OCI-LY7 (cell line): ENCODE data around the gene HOXD4.

Experiments used
- EZH2phosphoT487 ChIP-seq: fragments of 200-600 bp; sonication (generic); IDR thresholded peaks from 2 replicates; pipeline ENCODE4 v1.6.1; 2018; ENCODE audit warnings: low read depth, borderline replicate concordance, mild to moderate bottlenecking, mixed run types, antibody characterized with exemption, low read length, moderate library complexity, mixed read lengths
- TF ChIP-seq, protein P1 (sequence below): fragments of 200-600 bp; sonication (generic); conservative IDR thresholded peaks from 2 replicates; pipeline ENCODE4 v1.5.1; 2014; ENCODE audit warnings: mild to moderate bottlenecking, antibody characterized with exemption, low read length, moderate library complexity, mixed read lengths

DNA sequence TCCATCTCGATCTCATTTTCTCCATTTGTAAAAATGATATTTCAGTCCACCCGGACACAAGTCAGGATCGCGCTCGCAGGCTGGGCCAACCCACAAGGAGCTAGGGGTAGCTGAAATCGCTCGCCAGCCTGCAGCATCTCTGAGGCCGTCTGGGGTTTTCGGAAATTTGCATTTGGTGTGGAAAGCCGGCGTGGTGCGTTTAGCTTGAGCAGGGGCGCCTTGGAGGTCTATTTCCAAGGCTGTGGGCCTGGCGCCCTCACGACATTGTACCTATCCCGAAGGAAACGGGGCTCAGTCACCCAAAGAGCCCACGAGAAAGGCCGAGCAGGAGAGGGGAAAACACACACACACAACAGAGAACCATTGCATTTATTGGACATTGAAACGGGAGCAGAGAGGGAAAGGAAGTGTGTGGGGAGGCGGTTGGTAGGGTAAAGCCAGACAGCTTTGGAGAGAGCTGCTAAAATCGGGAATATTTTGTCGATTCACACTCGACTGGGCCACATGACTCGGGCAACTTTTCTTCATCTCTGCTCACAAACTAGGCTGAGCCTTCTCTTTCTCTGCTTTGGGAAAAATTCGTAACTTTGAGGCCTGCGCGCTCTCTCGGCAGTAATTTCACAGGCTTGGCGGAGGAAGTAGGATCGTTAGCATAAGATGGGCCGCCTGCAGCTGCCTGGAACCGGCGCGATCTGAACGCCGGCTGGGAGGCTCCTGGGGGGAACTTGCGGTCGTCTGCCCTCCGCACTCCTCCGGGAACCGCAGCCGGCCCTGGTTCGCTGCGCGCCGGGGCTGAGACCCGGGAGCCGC lies 23.0 kb upstream of the HOXD4 start:
- TF ChIP-seq, protein P1, sequence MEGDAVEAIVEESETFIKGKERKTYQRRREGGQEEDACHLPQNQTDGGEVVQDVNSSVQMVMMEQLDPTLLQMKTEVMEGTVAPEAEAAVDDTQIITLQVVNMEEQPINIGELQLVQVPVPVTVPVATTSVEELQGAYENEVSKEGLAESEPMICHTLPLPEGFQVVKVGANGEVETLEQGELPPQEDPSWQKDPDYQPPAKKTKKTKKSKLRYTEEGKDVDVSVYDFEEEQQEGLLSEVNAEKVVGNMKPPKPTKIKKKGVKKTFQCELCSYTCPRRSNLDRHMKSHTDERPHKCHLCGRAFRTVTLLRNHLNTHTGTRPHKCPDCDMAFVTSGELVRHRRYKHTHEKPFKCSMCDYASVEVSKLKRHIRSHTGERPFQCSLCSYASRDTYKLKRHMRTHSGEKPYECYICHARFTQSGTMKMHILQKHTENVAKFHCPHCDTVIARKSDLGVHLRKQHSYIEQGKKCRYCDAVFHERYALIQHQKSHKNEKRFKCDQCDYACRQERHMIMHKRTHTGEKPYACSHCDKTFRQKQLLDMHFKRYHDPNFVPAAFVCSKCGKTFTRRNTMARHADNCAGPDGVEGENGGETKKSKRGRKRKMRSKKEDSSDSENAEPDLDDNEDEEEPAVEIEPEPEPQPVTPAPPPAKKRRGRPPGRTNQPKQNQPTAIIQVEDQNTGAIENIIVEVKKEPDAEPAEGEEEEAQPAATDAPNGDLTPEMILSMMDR: no peak
- no peak for TF ChIP-seq EZH2phosphoT487
